CD4-positive, alpha-beta T cell (primary cell): ENCODE results near the gene FLT4. TPM values are rescaled to one million over a fixed set of nuclear protein-coding genes. Genes with fewer than 3 reads are reported as not detected.

ENCODE experiments used
- ATAC-seq: fragments of 200-7000 bp; cut with Tn5 transposase; one replicate; pipeline ENCODE4 v1.10.0; 2022; ENCODE audit warnings: mild to moderate bottlenecking; ENCODE audit not compliant: poor library complexity
- CTCF ChIA-PET: fragments of 350-600 bp; sonication (Branson Sonifier 250); formaldehyde crosslinking; loops from one replicate; lab custom pipeline; 2021; ENCODE audit warnings: antibody characterized with exemption, inconsistent platforms; lab: Charles Lee
- POLR2A ChIA-PET: fragments of 350-600 bp; sonication (Branson Sonifier 250); formaldehyde crosslinking; loops from one replicate; lab custom pipeline; 2021; ENCODE audit warnings: antibody characterized with exemption, inconsistent platforms; lab: Charles Lee
- DNase-seq, 14 experiments: peaks; one replicate each; pipeline ENCODE4 v3.0.0-alpha.2; 2013 to 2020; ENCODE audit warnings: mixed read lengths in 2 of 14
- H3K27ac ChIP-seq, 2 donors: one replicate each; pipeline versions ENCODE4 v1.5.1 to v1.7.0; 2013; ENCODE audit warnings: low read length in 2 of 2, low read depth in 1 of 2, mild to moderate bottlenecking in 1 of 2
- H3K27me3 ChIP-seq, 2 experiments: 1 replicate in 1 of 2; 2 replicates in 1 of 2; pipeline versions ENCODE4 v1.6.1 to v1.7.0; 2013; ENCODE audit warnings: low read length in 2 of 2, control low read depth in 1 of 2, mild to moderate bottlenecking in 1 of 2, moderate library complexity in 1 of 2; ENCODE audit not compliant: insufficient read depth in 2 of 2, control insufficient read depth in 1 of 2
- H3K36me3 ChIP-seq: one replicate; pipeline ENCODE4 v1.6.1; 2013; ENCODE audit warnings: low read length, control low read depth; ENCODE audit not compliant: insufficient read depth
- H3K4me1 ChIP-seq: one replicate; pipeline ENCODE4 v1.6.1; 2013; ENCODE audit warnings: low read length, control low read depth; ENCODE audit not compliant: insufficient read depth
- H3K4me3 ChIP-seq: one replicate; pipeline ENCODE4 v1.5.1; 2013; ENCODE audit warnings: mild to moderate bottlenecking, low read length, moderate library complexity
- H3K9me3 ChIP-seq, 2 experiments: 1 replicate in 1 of 2; 2 replicates in 1 of 2; pipeline versions ENCODE4 v1.6.1 to v1.7.0; 2013; ENCODE audit warnings: low read length in 2 of 2, mild to moderate bottlenecking in 2 of 2, control low read depth in 1 of 2, moderate library complexity in 1 of 2; ENCODE audit not compliant: control insufficient read depth in 1 of 2, insufficient read depth in 1 of 2
- H3K27ac Mint-ChIP-seq: one replicate; pipeline ENCODE4 v1.8.0; 2020; ENCODE audit warnings: mixed read lengths
- H3K27me3 Mint-ChIP-seq: one replicate; pipeline ENCODE4 v1.8.0; 2021; ENCODE audit warnings: mixed read lengths
- H3K36me3 Mint-ChIP-seq: one replicate; pipeline ENCODE4 v1.8.0; 2021; ENCODE audit warnings: low read depth, mixed read lengths
- H3K4me1 Mint-ChIP-seq: one replicate; pipeline ENCODE4 v1.8.0; 2021; ENCODE audit warnings: low read depth, mixed read lengths
- H3K4me3 Mint-ChIP-seq: one replicate; pipeline ENCODE4 v1.8.0; 2020; ENCODE audit warnings: mild to moderate bottlenecking, mixed read lengths
- H3K9me3 Mint-ChIP-seq: one replicate; pipeline ENCODE4 v1.8.0; 2020; ENCODE audit warnings: mixed read lengths
- CTCF ChIP-seq: fragments of 200-600 bp; IDR thresholded peaks from one replicate; pipeline ENCODE4 v1.8.0; 2022; ENCODE audit warnings: antibody characterized with exemption, mild to moderate bottlenecking
- intact Hi-C, 2 experiments: fragments of 100-400 bp; cut with DNase I in 1 of 2; cut with micrococcal nuclease in 1 of 2; formaldehyde crosslinking; loops; one replicate each; pipeline versions ENCODE4 v1.15.1 to v1.9.0; 2023 to 2025; cut with DNase I, micrococcal nuclease
- total RNA-seq, 174 experiments: library from RNA in 2 of 174; stranded (reverse) in 2 of 174; gene quantifications; one replicate each; pipeline ENCODE4 v1.2.3 and lab custom pipeline; 2021 to 2026

FLT4 gene
- total RNA-seq, 2 experiments from 2014 or later: 2.3 to 2.5 TPM

DNA sequence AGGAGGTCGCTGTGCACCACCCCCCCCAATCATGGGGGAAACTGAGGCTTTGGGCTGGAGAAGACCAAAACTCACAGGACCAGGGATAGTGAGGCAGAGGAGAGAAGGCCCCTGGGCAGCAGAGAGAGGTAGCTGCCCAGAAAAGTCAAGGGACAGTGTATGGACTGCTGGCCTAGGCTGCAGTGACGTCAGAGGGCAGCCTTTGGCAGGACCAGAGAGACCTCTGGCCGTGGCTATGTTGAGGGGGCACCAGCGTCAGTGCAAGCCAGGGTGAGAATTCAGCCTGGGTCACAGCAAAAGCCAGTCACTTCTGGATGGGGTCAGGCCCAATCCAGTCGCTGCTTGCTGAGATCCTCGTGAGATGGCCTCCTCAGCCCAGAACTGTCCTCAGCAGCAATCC lies 26.5 kb downstream of the FLT4 start:
- ATAC-seq (no peak), DNase-seq (no peak)
- no peak overlapping the region for H3K4me3 ChIP-seq
- intact Hi-C loops: no loop called here
- H3K9me3 ChIP-seq: no peaks in the 10 kb centered on the region
- no peaks in the 10 kb centered on the region for H3K9me3 Mint-ChIP-seq
- H3K27ac Mint-ChIP-seq: no peak overlapping the region
- no peak overlapping the region for H3K4me3 Mint-ChIP-seq
- no peak for TF ChIP-seq CTCF
- peaks cover 11% of the 10 kb centered on the region for H3K4me1 ChIP-seq
- CTCF ChIA-PET: no interaction called here
- no peaks in the 10 kb centered on the region for H3K36me3 ChIP-seq
- H3K4me1 Mint-ChIP-seq: peaks cover 12% of the 10 kb centered on the region
- H3K27me3 ChIP-seq: no peaks in the 10 kb centered on the region
- H3K27me3 Mint-ChIP-seq: no peaks in the 10 kb centered on the region
- no peaks in the 10 kb centered on the region for H3K36me3 Mint-ChIP-seq
- H3K27ac ChIP-seq: no peak overlapping the region
- POLR2A ChIA-PET: no interaction called here

DNA sequence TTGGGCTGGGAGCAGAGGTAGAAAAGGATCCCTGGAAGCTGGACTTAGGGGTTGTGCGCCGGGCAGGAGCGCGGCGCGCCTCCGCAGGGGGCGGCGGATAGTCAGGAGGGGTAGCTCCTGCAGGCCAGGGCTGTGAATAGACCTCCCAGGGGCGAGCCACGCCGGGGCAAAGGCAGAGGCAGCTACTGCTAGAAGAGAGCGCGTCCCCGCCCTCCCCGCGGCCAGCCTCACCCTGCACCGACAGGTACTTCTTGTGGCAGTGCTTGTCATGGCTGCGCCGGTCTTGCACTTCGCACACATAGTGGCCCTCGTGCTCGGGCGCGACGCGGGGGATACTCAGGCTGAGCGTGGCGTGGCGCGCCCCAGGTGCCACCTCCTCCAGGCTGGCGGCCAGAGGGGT lies 28.1 kb downstream of the FLT4 start:
- DNase-seq (no peak), ATAC-seq (no peak)
- Mint-ChIP-seq H3K27ac (no peak overlapping the region), H3K4me1 (peaks cover 12% of the 10 kb centered on the region), H3K4me3 (no peak overlapping the region), H3K36me3 (no peaks in the 10 kb centered on the region), H3K9me3 (no peaks in the 10 kb centered on the region), H3K27me3 (no peaks in the 10 kb centered on the region)
- Histone ChIP-seq H3K27me3 (no peaks in the 10 kb centered on the region), H3K9me3 (no peaks in the 10 kb centered on the region), H3K27ac (no peak overlapping the region), H3K36me3 (no peaks in the 10 kb centered on the region), H3K4me3 (no peak overlapping the region), H3K4me1 (peaks cover 11% of the 10 kb centered on the region)
- ChIA-PET CTCF (no interaction called here), POLR2A (no interaction called here)
- intact Hi-C loops: no loop called here
- no peak for TF ChIP-seq CTCF

DNA sequence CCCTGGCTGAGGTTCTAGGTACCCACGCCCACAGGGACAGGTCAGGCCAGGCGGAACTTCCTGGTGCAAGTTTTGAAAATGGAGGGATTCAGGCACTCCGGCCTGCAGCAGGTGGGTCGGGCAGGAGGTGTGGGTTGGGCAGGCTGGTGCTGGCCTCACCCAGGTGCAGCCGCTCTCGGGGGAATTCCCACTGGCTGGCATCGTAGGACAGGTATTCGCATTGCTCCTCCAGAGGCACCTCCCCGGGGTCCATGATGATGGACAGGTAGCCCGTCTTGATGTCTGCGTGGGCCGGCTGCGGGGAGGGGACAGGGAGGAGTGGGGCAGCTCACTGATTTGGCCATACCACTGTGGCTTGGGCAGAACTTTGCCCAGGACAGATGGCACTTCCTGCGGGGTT lies 29.4 kb downstream of the FLT4 start:
- CTCF ChIA-PET: no interaction called here
- H3K36me3 ChIP-seq: no peaks in the 10 kb centered on the region
- no peaks in the 10 kb centered on the region for H3K36me3 Mint-ChIP-seq

More for the DNA sequence above, 29.4 kb downstream of the FLT4 start:
- intact Hi-C loops: no loop called here
- Histone ChIP-seq H3K27me3 (no peaks in the 10 kb centered on the region), H3K9me3 (no peaks in the 10 kb centered on the region), H3K4me3 (no peak overlapping the region), H3K27ac (no peak overlapping the region), H3K4me1 (peaks cover 11% of the 10 kb centered on the region)
- POLR2A ChIA-PET: no interaction called here
- DNase-seq (no peak), ATAC-seq (no peak)
- H3K9me3 Mint-ChIP-seq: no peaks in the 10 kb centered on the region
- H3K4me1 Mint-ChIP-seq: peaks cover 9% of the 10 kb centered on the region
- H3K27me3 Mint-ChIP-seq: no peaks in the 10 kb centered on the region
- no peak overlapping the region for H3K27ac Mint-ChIP-seq
- no peak overlapping the region for H3K4me3 Mint-ChIP-seq
- no peak for TF ChIP-seq CTCF
